ENCODE data around the gene SCAND1.
"Not testable (repeated sequence)": the region's sequence is repeated elsewhere in the genome, so short reads cannot be mapped to it uniquely, and the experiment has no call there.

The SCAND1 gene

DNA sequence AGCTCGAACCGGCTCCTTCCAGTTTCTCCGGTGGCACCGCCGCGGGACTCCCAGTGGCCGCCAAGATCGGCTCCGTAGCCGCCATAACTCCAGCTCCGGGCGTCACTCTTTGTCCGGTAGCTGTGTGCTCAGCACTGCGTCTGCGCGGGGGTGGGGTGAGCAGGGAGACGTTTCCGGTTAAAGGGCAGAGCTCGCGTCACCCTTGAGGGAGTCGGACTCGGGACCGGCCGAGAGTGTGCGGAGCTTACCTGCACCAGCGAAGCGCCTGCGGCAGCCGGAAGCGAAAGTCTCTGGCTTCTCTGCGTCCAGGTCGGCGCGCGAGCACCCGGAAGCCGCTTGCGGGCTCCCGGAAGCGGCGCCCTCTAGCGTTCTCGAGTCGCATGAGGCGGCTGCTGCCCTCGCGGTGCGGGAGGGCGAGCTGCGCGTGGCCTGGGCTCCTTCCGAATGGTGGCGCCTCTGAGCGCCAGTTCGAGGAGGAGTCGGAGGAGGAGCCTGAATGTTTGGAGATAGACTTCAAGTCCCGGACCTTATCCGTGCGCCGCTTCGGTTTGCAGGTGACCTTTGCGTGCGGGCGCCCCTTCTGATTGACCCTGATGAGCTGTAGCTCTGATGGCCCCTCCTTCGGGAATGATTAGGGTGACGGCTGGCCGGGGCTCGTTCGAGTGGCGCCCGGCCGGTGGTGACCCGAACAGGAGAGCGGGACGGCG lies at the start of gene SCAND1:
TSS of gene SCAND1 (minus strand) at position 303 of the 707 bp plus-strand sequence. CDS start at position 85, 218 bp downstream.
- DNase-seq (ENCODE audit: insufficient read length, low spot score): peak; percentile 88
- FAIRE-seq: no peak
- TF ChIP-seq, protein P1, sequence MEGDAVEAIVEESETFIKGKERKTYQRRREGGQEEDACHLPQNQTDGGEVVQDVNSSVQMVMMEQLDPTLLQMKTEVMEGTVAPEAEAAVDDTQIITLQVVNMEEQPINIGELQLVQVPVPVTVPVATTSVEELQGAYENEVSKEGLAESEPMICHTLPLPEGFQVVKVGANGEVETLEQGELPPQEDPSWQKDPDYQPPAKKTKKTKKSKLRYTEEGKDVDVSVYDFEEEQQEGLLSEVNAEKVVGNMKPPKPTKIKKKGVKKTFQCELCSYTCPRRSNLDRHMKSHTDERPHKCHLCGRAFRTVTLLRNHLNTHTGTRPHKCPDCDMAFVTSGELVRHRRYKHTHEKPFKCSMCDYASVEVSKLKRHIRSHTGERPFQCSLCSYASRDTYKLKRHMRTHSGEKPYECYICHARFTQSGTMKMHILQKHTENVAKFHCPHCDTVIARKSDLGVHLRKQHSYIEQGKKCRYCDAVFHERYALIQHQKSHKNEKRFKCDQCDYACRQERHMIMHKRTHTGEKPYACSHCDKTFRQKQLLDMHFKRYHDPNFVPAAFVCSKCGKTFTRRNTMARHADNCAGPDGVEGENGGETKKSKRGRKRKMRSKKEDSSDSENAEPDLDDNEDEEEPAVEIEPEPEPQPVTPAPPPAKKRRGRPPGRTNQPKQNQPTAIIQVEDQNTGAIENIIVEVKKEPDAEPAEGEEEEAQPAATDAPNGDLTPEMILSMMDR (IDR thresholded peaks at IDR 0.05; ENCODE audit: insufficient read depth, missing control alignments): peak; percentile 98

DNA sequence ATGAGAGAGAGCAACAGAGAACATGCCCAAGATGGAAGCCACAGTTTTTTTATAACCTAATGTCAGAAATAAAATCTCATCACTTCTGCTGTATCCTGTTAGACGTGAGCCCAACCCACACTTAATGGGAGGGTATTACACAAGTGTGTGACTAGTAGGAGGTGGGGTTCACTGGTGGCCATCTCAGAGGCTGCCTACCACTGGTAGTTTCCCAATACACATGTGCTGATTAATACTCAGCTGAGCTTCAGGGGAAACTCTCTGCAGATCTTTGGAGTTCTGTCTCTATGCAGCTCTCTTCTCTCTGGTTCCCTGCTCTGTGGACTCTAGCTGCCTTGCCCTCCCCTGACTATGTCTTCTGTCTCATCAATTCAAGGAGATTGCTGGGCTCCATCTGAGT lies 49.7 kb upstream of the SCAND1 start:
- FAIRE-seq: no peak
- no peak for DNase-seq (ENCODE audit: insufficient read length, low spot score)
- TF ChIP-seq, protein P1 (IDR thresholded peaks at IDR 0.05; ENCODE audit: insufficient read depth, missing control alignments): no peak

DNA sequence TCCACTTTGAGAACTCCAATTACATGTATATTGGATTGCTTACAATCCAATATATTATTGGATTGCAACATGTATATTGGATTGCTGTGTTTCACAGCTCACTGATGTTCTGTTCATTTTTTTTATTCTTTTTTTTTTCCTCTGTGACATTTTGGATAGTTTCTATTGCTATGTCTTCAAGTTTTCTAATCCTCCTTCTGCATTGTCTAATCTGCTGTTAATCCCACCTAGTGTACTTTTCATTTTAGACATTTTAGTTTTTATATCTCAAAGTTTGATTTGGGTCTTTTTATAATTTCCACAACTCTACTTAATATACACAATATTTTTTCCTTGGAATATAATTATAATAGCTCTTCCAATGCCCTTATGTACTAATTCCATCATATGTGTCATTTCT lies 48.6 kb upstream of the SCAND1 start:
- TF ChIP-seq, protein P1 (IDR thresholded peaks at IDR 0.05; ENCODE audit: insufficient read depth, missing control alignments): no peak
- no peak for FAIRE-seq
- DNase-seq (ENCODE audit: insufficient read length, low spot score): no peak

DNA sequence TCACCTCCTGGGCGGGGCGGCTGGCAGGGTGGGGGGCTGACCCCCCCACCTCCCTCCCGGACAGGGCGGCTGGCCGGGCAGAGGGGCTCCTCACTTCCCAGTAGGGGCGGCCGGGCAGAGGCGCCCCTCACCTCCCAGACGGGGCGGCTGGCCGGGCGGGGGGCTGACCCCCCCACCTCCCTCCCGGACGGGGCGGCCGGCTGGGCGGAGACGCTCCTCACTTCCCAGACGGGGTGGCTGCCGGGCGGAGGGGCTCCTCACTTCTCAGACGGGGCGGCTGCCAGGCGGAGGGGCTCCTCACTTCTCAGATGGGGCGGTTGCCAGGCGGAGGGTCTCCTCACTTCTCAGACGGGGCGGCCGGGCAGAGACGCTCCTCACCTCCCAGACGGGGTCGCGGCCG lies 47.0 kb upstream of the SCAND1 start:
- not testable (repeated sequence) for FAIRE-seq

DNA sequence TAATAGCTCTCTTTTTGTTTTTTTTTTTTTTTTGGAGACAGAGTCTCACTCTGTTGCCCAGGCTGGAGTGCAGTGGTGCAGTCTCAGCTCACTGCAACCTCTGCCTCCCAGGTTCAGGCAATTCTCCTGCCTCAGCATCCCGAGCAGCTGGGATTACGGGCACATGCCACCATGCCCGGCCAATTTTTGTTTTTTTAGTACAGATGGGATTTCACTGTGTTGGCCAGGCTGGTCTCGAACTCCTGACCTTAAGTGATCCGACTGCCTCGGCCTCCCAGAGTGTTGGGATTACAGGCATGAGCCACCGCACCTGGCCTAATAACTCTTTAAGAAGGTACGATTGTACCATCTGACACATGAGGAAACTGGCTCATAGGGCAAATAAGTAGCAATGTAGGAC lies 42.2 kb upstream of the SCAND1 start:
- DNase-seq (ENCODE audit: insufficient read length, low spot score); FAIRE-seq: not testable (repeated sequence)

More for the DNA sequence above, 47.0 kb upstream of the SCAND1 start:
- not testable (repeated sequence) for DNase-seq (ENCODE audit: insufficient read length, low spot score)

DNA sequence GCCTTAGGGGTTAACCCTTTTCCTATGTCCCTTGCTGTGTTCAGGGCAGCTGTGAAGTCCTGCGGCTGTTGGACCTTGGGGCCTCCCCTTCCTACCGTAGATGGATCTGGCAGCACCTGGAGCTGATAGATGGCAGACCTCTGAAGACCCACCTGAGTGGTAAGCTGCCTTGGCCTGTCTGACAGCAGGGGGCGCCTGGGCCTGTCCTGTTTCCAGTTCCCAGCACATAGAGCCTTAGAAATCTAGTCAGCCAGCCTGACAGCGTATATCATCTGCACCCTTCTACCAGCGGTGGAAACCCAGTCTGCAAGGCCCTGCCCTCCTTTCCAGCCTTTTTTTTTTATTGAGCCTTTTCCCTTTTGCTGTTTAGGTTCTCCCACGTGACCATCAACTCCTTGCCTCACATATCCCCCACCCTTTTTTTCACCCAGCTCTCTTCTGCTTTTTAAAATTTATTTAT lies 40.7 kb upstream of the SCAND1 start:
- FAIRE-seq (no peak), DNase-seq (ENCODE audit: insufficient read length, low spot score) (peak; percentile 45)
- TF ChIP-seq, protein P1 (IDR thresholded peaks at IDR 0.05; ENCODE audit: insufficient read depth, missing control alignments): peak; percentile 82

DNA sequence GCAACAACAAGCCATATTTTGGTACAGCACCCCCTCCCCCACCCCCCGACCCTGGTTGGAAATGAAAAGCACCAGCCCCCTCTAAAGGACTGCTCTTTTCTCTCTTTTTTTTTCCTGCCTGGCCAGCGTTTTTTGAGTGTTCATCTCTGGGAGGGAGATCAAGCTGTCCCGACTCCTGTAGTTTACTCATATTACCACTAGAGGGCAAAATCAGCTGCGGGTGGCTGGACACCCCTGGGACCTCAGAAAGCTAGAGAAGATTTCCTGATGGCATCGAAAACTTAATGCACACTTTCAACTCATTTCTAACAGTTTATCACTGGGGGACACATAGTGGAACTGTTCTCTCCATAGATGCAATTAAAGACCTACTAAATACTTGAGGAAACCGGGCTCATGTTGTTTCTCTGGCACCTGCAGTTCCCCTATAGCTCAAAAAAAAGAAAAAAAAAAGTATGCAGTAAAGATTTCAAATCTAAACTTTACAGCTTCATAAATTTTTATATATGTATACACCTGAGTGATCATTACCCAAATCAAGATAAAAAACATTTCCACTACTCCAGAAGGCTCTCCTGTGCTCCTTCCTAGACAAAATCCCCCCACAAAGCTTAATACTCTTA lies 38.5 kb upstream of the SCAND1 start:
- peak; percentile 51 for DNase-seq (ENCODE audit: insufficient read length, low spot score)
- TF ChIP-seq, protein P1 (IDR thresholded peaks at IDR 0.05; ENCODE audit: insufficient read depth, missing control alignments): peak; percentile 72
- FAIRE-seq: no peak

DNA sequence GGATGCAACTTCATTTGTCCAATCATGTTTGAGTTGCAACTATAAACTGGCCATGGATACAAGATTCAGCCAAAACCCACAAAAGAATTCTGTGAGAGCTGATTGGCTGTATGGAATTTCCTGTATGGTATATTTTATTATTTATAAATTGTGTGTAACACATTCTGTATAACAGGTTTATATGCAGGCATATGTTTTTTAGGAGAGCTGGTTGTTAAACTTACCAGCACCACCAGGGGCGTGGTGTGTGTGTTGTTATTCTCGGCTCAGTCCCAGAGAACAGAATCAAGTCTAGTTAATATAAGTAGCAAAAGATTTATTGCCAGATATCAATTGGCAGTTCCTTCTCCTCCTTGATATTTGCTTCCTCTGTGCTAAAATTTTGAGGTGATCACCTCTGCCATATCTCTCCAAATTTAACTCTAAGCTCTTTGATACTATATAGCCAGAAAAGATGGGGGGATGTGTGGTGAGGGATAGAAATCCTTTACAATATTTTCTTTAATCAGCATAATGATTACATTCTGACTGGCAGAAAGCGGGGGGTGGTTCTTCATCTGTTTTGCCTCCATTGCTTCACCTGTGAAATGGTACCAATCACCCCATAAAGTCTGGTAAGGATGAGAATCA lies 37.0 kb upstream of the SCAND1 start:
- DNase-seq (ENCODE audit: insufficient read length, low spot score) (no peak), FAIRE-seq (no peak)
- TF ChIP-seq, protein P1 (IDR thresholded peaks at IDR 0.05; ENCODE audit: insufficient read depth, missing control alignments): peak; percentile 38
